CD4-positive, alpha-beta memory T cell (primary cell): Measurements from ENCODE around the gene OR6K6. TPM values are rescaled to one million over a fixed set of nuclear protein-coding genes. Genes with fewer than 3 reads are reported as not detected.

ENCODE experiments used
- CTCF ChIA-PET: fragments of 350-600 bp; sonication (Branson Sonifier 250); formaldehyde crosslinking; loops from one replicate; lab custom pipeline; 2021; ENCODE audit warnings: inconsistent platforms; ENCODE audit not compliant: partially characterized antibody; lab: Charles Lee
- POLR2A ChIA-PET: fragments of 350-600 bp; sonication (Branson Sonifier 250); formaldehyde crosslinking; loops from one replicate; lab custom pipeline; 2021; ENCODE audit not compliant: partially characterized antibody; lab: Charles Lee
- DNase-seq, 5 donors: peaks; one replicate each; pipeline versions ENCODE4 v3.0.0 to v3.0.0-alpha.2; 2020 to 2022; ENCODE audit warnings: mixed read lengths in 1 of 5
- H3K27ac ChIP-seq: one replicate; pipeline ENCODE4 v1.7.0; 2013; ENCODE audit warnings: low read depth, low read length
- H3K27me3 ChIP-seq: 2 replicates; pipeline ENCODE4 v1.7.0; 2013; ENCODE audit warnings: mild to moderate bottlenecking, low read length, moderate library complexity; ENCODE audit not compliant: insufficient read depth
- H3K36me3 ChIP-seq: 2 replicates; pipeline ENCODE4 v1.7.0; 2013; ENCODE audit warnings: mild to moderate bottlenecking, low read length, moderate library complexity; ENCODE audit not compliant: insufficient read depth
- H3K4me1 ChIP-seq: 2 replicates; pipeline ENCODE4 v1.7.0; 2013; ENCODE audit warnings: mild to moderate bottlenecking, low read length, moderate library complexity; ENCODE audit not compliant: insufficient read depth
- H3K4me3 ChIP-seq, 2 donors: one replicate each; pipeline ENCODE4 v1.7.0; 2013; ENCODE audit warnings: low read length in 2 of 2, mild to moderate bottlenecking in 1 of 2
- H3K9me3 ChIP-seq, 2 donors: one replicate each; pipeline ENCODE4 v1.7.0; 2013; ENCODE audit warnings: low read length in 2 of 2, control low read depth in 1 of 2; ENCODE audit not compliant: control insufficient read depth in 1 of 2
- H3K27ac Mint-ChIP-seq, 7 donors: one replicate each; pipeline ENCODE4 v1.8.0; 2020 to 2021; ENCODE audit warnings: mixed read lengths in 7 of 7, mild to moderate bottlenecking in 6 of 7, inconsistent platforms in 3 of 7, moderate library complexity in 3 of 7
- H3K27me3 Mint-ChIP-seq, 2 donors: one replicate each; pipeline ENCODE4 v1.8.0; 2020 to 2021; ENCODE audit warnings: mixed read lengths in 2 of 2
- H3K36me3 Mint-ChIP-seq, 2 donors: one replicate each; pipeline ENCODE4 v1.8.0; 2020 to 2021; ENCODE audit warnings: mixed read lengths in 2 of 2, inconsistent platforms in 1 of 2, mild to moderate bottlenecking in 1 of 2
- H3K4me1 Mint-ChIP-seq, 4 donors: one replicate each; pipeline ENCODE4 v1.8.0; 2020 to 2021; ENCODE audit warnings: mixed read lengths in 4 of 4, mild to moderate bottlenecking in 1 of 4
- H3K4me3 Mint-ChIP-seq, 8 donors: one replicate each; pipeline ENCODE4 v1.8.0; 2020 to 2021; ENCODE audit warnings: mixed read lengths in 8 of 8, mild to moderate bottlenecking in 7 of 8, moderate library complexity in 6 of 8, inconsistent platforms in 3 of 8
- H3K9me3 Mint-ChIP-seq, 8 donors: one replicate each; pipeline ENCODE4 v1.8.0; 2020 to 2021; ENCODE audit warnings: mixed read lengths in 8 of 8, mild to moderate bottlenecking in 5 of 8, inconsistent platforms in 3 of 8, moderate library complexity in 1 of 8
- intact Hi-C: fragments of 100-400 bp; cut with micrococcal nuclease; formaldehyde crosslinking; loops from one replicate; pipeline ENCODE4 v1.15.1; 2023
- polyA plus RNA-seq, 2 donors: library from polyadenylated mRNA; unstranded; fragments of 300-500 nt; fragmentation: Illumina TruSeq; gene quantifications; one replicate each; pipeline ENCODE4 v1.2.3, GENCODE V29; 2021
- total RNA-seq, 2 experiments: library from RNA; stranded (reverse); gene quantifications; one replicate each; pipeline ENCODE4 v1.2.3, GENCODE V29; 2021

OR6K6 gene
- total and polyA plus RNA-seq, 4 experiments from 2014 or later = not detected

DNA sequence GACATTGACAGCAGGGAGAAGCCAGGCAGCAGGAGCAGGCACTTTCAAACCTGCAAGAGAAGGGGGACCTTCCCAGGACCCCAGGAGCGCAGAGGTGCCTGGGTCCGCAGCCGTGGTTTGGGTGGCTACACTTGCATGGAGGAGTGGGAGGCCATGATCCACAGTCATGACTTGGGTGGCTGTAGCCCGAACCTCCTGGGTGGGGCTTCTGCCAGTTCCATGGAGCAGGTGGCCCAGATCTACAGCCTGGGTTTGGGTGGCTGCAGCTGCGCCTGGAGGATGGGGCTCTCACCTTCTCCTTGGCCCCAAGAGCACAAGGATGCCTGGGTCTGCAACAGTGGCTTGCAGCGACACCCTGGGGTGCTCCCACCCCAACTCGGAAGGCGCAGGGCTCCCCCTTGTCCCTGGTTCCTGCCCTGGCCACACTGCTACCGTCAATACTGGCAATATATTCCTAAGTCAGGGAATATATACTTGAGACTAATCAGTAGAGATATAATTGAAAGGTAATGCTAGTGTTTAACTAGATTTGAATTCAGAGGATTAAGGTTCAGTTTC is 2.3 kb upstream of the OR6K6 start:
- H3K27ac ChIP-seq = no peak overlapping the region
- H3K36me3 Mint-ChIP-seq = no peaks in the 10 kb centered on the region
- intact Hi-C loops = no loop called here
- CTCF ChIA-PET = no interaction called here
- H3K27me3 ChIP-seq = no peaks in the 10 kb centered on the region
- H3K9me3 ChIP-seq = no peaks in the 10 kb centered on the region
- peaks cover 7 to 16% of the 10 kb centered on the region in 2 donors for H3K27me3 Mint-ChIP-seq
- no peak overlapping the region for H3K4me3 Mint-ChIP-seq
- H3K4me1 Mint-ChIP-seq = no peaks in the 10 kb centered on the region
- POLR2A ChIA-PET = no interaction called here
- H3K27ac Mint-ChIP-seq = no peak overlapping the region
- no peaks in the 10 kb centered on the region for H3K4me1 ChIP-seq
- H3K36me3 ChIP-seq = no peaks in the 10 kb centered on the region
- H3K4me3 ChIP-seq = no peak overlapping the region
- H3K9me3 Mint-ChIP-seq = peaks cover 0 to 4% (median 0%) of the 10 kb centered on the region in 8 donors
- no peak for DNase-seq

DNA sequence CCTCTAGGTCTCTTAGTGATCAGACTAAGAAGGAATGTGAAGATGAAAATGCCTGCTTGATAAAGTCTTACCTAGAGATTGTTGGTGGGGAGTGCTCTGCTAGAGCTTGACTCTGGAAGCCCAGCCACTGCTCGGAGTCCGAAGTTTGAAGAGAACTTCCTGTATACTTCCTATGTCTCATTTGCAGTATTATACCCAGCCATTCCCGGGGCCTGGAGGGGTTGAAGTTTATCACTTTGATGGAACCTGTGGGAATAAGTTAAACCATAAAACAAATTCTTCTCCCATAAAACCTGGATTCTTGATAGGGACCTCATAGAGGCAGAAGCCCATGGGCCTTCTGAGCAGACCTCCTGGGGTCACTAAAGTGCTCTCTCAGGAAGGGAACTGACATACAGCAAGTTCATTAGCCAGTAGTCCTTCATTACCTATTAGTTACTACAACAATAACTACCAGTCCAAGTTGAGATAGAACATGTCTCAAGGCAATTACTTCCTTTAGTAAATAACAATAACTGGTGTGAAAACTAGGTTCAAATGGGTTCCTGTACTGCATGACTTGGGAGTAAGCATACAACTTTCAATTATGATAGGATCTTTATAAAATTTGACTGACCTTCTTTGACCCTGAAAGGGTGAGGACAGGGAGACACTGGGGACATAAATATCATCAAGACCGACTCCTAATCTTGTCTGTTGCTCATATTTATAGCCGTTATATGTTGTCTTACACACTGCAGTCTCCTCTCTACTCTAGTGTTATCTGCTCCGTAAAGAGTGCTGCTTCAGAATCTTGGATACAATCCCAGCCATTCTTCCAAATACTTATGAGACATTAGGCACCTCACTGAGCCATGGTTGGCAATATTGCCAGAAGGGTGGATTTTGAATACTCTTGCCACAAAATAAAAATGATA is 17.7 kb downstream of the OR6K6 start, which contains the start of gene OR6N1:
TSS of gene OR6N1 (minus strand) at position 246 of the 917 bp plus-strand sequence. CDS start 5,513 bp downstream, outside the sequence.
- ChIA-PET POLR2A (no interaction called here), CTCF (no interaction called here)
- no peak within 1 kb of the TSS for H3K4me3 ChIP-seq
- H3K27ac ChIP-seq = no peak within 1 kb of the TSS
- Mint-ChIP-seq H3K4me3 (no peak within 1 kb of the TSS), H3K36me3 (no peaks in the 10 kb centered on the region), H3K9me3 (no peaks in the 10 kb centered on the region), H3K4me1 (no peaks in the 10 kb centered on the region), H3K27me3 (peaks cover 6 to 14% of the 10 kb centered on the region in 2 donors), H3K27ac (no peak within 1 kb of the TSS)
- no peaks in the 10 kb centered on the region for H3K27me3 ChIP-seq
- no peaks in the 10 kb centered on the region for H3K9me3 ChIP-seq
- DNase-seq = no peak
- intact Hi-C loops = no loop called here
- H3K4me1 ChIP-seq = no peaks in the 10 kb centered on the region
- no peaks in the 10 kb centered on the region for H3K36me3 ChIP-seq

DNA sequence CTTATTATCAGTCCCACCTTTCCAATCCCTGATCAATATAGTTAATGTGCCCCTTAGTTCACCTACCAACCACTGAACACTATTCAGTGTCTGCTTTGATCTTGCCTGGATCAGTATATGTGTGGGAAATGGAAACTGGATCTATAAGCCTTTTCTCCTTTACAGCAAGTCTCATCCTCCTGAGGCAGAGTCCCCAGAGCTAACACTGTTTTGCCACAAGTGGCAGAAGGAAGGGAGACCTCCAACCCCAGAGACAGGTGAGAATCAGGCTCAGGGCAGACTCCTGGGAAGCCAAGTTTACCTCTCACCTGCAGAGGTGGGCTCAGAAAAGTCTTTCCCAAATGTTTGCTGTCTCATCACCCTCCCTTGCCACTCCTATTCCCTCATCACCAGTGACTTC is 26.6 kb downstream of the OR6K6 start, which contains the start of gene OR6N2:
TSS of gene OR6N2 (minus strand) at position 101 of the 400 bp plus-strand sequence. CDS start 3,569 bp downstream, outside the sequence.
- peaks cover 0 to 5% of the 10 kb centered on the region in 2 donors for H3K27me3 Mint-ChIP-seq
- no peak for DNase-seq
- no peaks in the 10 kb centered on the region for H3K36me3 Mint-ChIP-seq
- CTCF ChIA-PET = no interaction called here
- no peak within 1 kb of the TSS for H3K4me3 Mint-ChIP-seq
- H3K4me3 ChIP-seq = no peak within 1 kb of the TSS
- no peaks in the 10 kb centered on the region for H3K27me3 ChIP-seq
- no peak within 1 kb of the TSS for H3K27ac ChIP-seq
- no peaks in the 10 kb centered on the region for H3K36me3 ChIP-seq
- no peaks in the 10 kb centered on the region for H3K4me1 ChIP-seq
- H3K4me1 Mint-ChIP-seq = no peaks in the 10 kb centered on the region
- no peaks in the 10 kb centered on the region for H3K9me3 ChIP-seq
- H3K27ac Mint-ChIP-seq = no peak within 1 kb of the TSS
- intact Hi-C loops = no loop called here
- peaks cover 0 to 1% (median 0%) of the 10 kb centered on the region in 8 donors for H3K9me3 Mint-ChIP-seq
- POLR2A ChIA-PET = no interaction called here

DNA sequence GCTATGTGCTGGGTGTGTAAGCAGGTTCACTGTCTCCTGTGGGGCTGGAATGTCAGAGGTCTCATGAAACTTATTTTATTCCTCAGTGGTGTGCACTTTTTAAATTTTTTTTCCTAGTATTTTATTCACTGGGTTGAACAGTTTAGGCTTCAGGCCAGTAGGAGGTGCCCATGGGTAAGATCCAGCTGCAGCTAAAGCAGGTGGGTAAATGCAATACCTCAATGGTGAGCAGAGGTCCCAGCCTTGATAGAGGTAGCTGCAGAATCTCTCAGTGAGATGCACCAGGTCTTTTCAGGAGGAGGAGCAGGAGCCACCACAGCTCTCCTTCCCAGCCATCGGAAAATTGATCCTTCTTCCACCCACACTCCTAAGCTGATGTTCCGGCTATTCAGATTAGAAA is 39.1 kb downstream of the OR6K6 start:
- Mint-ChIP-seq H3K4me3 (no peak overlapping the region), H3K27ac (peak overlapping the region in 1 of 7 donors; percentile 37), H3K9me3 (no peaks in the 10 kb centered on the region), H3K36me3 (no peaks in the 10 kb centered on the region), H3K4me1 (no peaks in the 10 kb centered on the region), H3K27me3 (peaks cover 0 to 3% of the 10 kb centered on the region in 2 donors)
- Histone ChIP-seq H3K4me3 (no peak overlapping the region), H3K27ac (no peak overlapping the region), H3K9me3 (no peaks in the 10 kb centered on the region), H3K4me1 (no peaks in the 10 kb centered on the region), H3K36me3 (no peaks in the 10 kb centered on the region), H3K27me3 (no peaks in the 10 kb centered on the region)
- POLR2A ChIA-PET = interaction anchor here (1.3 to 2.0 kb wide), 2 partner anchors 275 to 279 kb away, joined by 3 to 5 read pairs; no protein-coding TSS in a partner anchor
- intact Hi-C loops = loop anchor here (1.0 to 5.0 kb wide), 2 partner anchors 205 to 284 kb away; partner anchors contain the start of gene AIM2
- CTCF ChIA-PET = interaction anchor here (0.6 to 5.9 kb wide), 9 partner anchors 9 to 283 kb away, joined by 3 to 38 read pairs (median 4); partner anchors contain the start of gene AIM2
- DNase-seq = peak in 4 of 5 donors; percentile 26 to 39 (median 33)

DNA sequence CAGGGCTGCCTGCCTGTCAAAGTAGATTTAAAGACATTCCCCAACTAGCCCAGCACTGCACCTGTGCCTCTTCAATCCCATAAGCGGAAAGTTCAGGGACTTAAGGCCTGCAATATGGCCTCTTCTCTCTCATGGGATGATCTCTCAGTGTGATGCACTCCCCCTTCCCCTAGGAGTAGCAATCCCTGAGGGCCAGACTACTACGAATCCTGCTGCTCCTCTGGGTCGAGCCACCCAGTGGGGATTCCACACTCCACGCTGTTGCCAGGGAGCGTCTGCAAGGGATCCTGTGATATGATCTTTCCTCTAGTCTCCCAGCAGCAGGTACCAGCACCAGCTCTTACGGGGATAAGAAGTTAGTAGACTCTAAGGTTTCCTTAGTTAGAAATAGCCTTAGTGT is 39.7 kb downstream of the OR6K6 start:
- no peak for DNase-seq
- ChIA-PET CTCF (interaction anchor here (0.6 to 5.9 kb wide), 9 partner anchors 10 to 282 kb away, joined by 3 to 38 read pairs (median 4); partner anchors contain the start of gene AIM2), POLR2A (interaction anchor here (1.3 to 2.0 kb wide), 2 partner anchors 274 to 278 kb away, joined by 3 to 5 read pairs; no protein-coding TSS in a partner anchor)
- Histone ChIP-seq H3K36me3 (no peaks in the 10 kb centered on the region), H3K4me1 (no peaks in the 10 kb centered on the region), H3K27me3 (no peaks in the 10 kb centered on the region), H3K4me3 (no peak overlapping the region), H3K27ac (no peak overlapping the region), H3K9me3 (no peaks in the 10 kb centered on the region)
- Mint-ChIP-seq H3K27me3 (peaks cover 0 to 3% of the 10 kb centered on the region in 2 donors), H3K36me3 (no peaks in the 10 kb centered on the region), H3K4me1 (no peaks in the 10 kb centered on the region), H3K4me3 (no peak overlapping the region), H3K27ac (no peak overlapping the region), H3K9me3 (no peaks in the 10 kb centered on the region)
- intact Hi-C loops = loop anchor here (5.0 kb wide), 1 partner anchor 283 kb away; the partner anchor contains the start of gene AIM2

DNA sequence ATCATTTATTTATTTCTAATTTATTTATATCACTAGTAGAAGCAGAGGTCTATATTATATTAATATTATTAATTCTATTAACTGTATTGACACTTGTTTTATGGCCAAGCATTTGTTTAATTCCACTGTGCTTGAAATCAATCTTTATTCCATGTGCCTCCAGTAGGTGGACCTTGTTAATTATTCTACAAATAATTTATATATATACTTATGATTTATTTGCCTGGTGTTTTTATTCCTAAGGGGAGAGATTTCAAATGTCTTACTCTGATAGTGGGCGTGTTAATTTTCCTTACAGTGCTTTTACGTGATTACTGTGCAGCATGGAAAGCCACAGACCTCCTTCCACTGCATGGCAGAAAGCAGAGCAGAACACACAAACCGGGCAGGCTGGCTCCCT is 44.0 kb downstream of the OR6K6 start:
- Histone ChIP-seq H3K36me3 (no peaks in the 10 kb centered on the region), H3K27me3 (no peaks in the 10 kb centered on the region), H3K27ac (no peak overlapping the region), H3K9me3 (no peaks in the 10 kb centered on the region), H3K4me1 (no peaks in the 10 kb centered on the region), H3K4me3 (no peak overlapping the region)
- Mint-ChIP-seq H3K4me1 (no peaks in the 10 kb centered on the region), H3K27ac (no peak overlapping the region), H3K9me3 (no peaks in the 10 kb centered on the region), H3K27me3 (peaks cover 5 to 15% of the 10 kb centered on the region in 2 donors), H3K4me3 (no peak overlapping the region), H3K36me3 (no peaks in the 10 kb centered on the region)
- ChIA-PET CTCF (no interaction called here), POLR2A (no interaction called here)
- DNase-seq = no peak
- intact Hi-C loops = loop anchor here (1.0 kb wide), 1 partner anchor 200 kb away; no protein-coding TSS in a partner anchor

DNA sequence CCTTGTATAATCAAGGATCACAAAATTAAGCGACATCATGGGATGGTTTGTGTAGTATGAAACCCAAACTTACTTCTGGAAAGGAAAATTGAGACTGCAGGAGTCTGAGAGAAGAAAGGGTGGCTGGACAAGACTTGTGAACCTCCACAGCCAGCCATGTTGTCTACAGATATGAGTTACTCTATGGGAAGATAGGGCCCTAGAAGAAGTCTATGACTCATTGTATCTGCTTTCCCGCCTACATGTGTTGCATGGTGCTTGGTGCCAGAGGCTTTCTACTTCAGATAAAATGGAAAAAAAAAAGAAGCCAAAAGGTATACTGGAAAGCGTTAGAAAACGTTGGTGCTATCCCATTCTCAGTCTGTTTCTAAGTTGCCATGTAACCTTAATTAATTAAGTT is 45.2 kb downstream of the OR6K6 start:
- Mint-ChIP-seq H3K36me3 (no peaks in the 10 kb centered on the region), H3K4me3 (no peak overlapping the region), H3K27me3 (peaks cover 7 to 15% of the 10 kb centered on the region in 2 donors), H3K4me1 (no peaks in the 10 kb centered on the region), H3K9me3 (no peaks in the 10 kb centered on the region), H3K27ac (no peak overlapping the region)
- Histone ChIP-seq H3K36me3 (no peaks in the 10 kb centered on the region), H3K9me3 (no peaks in the 10 kb centered on the region), H3K27ac (no peak overlapping the region), H3K4me3 (no peak overlapping the region), H3K27me3 (no peaks in the 10 kb centered on the region), H3K4me1 (no peaks in the 10 kb centered on the region)
- ChIA-PET POLR2A (no interaction called here), CTCF (interaction anchor here (1.3 kb wide), 1 partner anchor 199 kb away, joined by 4 read pairs; no protein-coding TSS in a partner anchor)
- intact Hi-C loops = no loop called here
- DNase-seq = no peak
